Left renal pelvis (tissue), 4 donors: ENCODE data around the gene TMEM147. TPM values are rescaled to one million over a fixed set of nuclear protein-coding genes. Genes with fewer than 3 reads are reported as not detected.

Experiments
- DNase-seq, 4 donors: peaks; one replicate each; pipeline ENCODE4 v3.0.0-alpha.2; 2013; ENCODE audit warnings: low read depth in 4 of 4, low spot score in 3 of 4
- polyA plus RNA-seq, 4 donors: library from polyadenylated mRNA; unstranded; fragments of 120-200 nt; gene quantifications; one replicate each; pipeline ENCODE4 v1.2.1, GENCODE V29; 2013; ENCODE audit not compliant: insufficient read length in 4 of 4

TMEM147 gene
- polyA plus RNA-seq, 4 donors = 58.7 to 102 (median 86.6) TPM

GRCh38 chr19:35518313-35518712 is 27.1 kb upstream of the TMEM147 start:
- no peak for DNase-seq

DNA sequence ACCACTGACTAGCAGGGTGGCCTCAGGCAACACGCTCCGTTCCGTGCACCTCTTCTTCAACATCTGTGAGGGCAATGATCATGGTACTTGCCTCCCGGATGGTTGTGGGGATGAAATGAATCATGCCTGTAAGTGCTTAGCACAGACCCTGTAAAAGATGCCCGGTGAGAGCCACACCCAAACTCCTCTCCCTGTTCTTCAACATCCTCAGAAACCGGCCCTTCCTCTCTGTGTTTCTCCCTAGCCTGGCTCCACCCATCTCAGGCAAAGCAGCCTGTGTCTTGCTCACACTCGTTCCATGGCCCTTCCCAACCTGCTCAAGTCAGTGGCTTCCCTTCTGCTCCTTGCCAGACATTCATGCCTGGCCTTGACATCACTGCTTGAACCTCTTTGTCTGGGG is 26.1 kb upstream of the TMEM147 start:
- no peak for DNase-seq

GRCh38 chr19:35521124-35521743 is 24.2 kb upstream of the TMEM147 start:
- DNase-seq = no peak

GRCh38 chr19:35522745-35523327 is 22.6 kb upstream of the TMEM147 start:
- DNase-seq = no peak

- DNase-seq = no peak
These were observed 21.1 kb upstream of the TMEM147 start for GRCh38 chr19:35524181-35524837.

DNA sequence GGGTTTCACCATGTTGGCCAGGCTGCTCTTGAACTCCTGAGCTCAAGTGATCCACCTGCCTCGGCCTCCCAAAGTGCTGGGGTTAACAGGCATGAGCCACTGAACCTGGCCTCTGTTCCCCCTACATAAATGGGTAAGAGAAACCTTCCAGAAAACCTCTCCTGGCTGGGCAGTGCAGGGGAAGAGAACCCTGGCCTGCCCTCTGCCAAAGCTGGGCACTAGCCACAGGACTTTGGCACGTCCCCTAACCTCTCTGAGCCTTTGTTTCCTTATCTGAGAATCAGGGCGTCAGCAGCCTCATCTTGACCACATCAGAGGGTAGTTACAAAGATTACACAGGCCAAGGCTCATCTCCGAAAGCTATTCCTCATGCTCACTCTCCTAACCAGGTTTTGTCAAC is 19.6 kb upstream of the TMEM147 start:
- no peak for DNase-seq

DNA sequence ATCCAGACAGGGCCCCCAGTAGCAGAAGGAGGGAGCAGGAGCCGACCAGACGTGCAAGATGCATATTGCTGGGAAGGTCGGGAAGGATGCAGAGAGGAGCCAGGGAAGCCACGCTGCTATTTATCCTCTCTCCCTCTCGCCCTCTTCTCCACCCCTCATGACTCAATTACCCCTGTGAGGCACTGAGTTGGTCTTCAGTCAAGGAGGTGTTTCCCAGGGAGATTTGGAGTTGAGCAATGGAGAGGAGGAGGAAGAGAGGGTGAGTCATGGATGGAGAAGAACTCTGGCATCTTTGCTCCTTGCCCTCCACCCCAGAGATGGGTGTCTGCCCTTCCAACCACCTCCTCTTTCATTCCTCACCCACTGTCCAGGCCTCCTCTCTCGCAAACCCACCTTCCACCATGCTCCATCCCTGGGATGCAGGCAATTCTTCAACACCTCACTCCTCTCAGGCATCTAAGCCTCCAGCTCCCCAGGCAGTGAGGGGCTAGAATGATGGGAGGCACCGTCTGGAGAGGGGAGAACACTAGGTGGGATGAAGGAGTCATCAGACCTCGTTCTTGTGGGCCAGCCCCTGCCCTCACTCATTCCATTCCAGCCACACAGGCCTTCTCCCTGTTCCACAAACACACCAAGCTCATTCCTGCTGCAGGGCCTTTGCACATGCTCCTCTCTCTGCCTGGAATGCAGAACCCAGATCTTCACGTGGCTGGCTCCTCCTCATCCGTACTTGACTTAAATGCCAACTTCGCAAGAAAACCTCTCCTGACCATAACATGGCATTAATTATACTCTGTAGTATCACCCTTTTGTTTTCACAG is 17.0 kb upstream of the TMEM147 start, which contains the start of gene SBSN:
TSS of gene SBSN (minus strand) at position 94 of the 821 bp plus-strand sequence. CDS start at position 64, 30 bp downstream.
- no peak for DNase-seq

DNA sequence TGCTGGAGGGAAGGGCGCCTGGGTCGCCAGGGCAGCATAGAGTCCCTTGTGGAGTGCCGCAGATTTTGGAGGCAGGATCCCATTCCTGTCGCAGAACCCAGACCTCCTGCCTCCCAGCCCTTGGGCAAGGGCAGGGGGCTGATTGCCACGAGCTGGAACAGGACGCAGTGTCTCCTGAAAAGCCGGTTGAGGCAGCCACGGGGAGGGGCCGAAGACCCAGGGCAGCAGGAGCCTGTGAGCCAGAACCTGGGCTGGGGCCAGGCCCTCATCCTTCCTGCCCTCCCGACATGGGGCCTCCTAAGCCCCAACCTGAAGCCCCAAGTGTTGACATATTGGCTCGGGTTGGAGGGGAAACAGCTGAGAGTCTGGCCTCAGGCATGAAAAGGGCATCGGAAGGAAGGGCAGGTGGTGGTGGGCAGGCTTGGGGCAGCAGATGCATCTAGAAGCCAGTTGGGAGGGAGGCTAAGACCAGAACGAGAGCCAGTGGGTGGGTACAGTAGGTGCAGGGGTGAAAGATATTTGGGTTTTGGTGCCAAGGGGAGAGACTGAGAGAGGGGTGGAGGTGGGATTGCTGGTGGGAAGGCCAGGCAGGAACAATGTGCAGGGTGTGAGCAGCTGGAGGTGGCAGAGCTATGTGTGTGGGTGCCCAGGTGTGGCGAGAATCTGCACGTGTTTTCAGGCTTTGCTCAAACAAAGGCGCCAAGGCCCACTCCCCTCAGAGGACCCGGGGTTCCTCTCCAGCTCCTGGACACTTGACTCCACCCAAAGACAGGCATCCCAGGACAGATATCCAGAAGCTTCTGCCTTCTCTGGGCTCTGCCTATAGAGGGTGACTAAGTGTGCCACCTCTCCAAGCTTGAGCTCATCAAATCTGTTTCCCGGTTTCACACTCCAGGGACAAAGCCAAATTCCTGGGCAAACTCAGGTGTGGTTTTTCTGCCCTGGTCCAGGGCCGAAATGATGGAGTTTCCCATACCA is 15.9 kb upstream of the TMEM147 start:
- DNase-seq = no peak

GRCh38 chr19:35531291-35531690 is 14.1 kb upstream of the TMEM147 start:
- DNase-seq = no peak

DNA sequence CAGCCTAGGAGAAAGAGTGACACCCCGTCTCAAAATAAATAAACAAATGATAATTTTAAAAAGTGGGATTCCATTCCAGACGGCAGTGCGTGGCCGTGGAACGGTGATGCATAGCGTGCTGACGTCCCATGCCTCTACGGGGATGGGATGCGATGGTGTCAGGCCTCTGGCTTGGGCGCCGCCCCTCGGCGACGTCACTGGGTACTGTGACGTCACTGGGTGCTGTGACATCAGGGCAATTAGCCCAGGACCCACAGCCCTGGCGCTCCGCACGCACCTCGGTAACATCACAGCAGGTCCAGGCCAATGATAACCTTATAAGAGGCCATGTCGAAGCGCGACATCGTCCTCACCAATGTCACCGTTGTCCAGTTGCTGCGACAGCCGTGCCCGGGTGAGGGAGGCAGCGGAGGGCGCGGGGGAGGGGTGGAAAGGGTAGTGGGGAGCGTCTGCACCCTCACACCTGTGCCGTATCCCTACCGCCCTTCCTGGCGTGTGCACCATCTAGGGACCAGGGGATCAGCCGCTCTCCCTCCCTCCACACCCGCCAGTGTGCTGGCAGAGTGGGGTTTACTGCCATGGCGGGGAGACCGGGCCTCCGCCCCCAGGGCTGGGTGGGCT is 12.1 kb upstream of the TMEM147 start, which contains the start of gene GAPDHS:
TSS of gene GAPDHS (plus strand) at position 256 of the 621 bp plus-strand sequence. CDS start at position 328, 72 bp downstream.
- no peak for DNase-seq

GRCh38 chr19:35533822-35534392 is 11.5 kb upstream of the TMEM147 start:
- DNase-seq = no peak

GRCh38 chr19:35534803-35535480 is 10.5 kb upstream of the TMEM147 start:
- DNase-seq = no peak

GRCh38 chr19:35539314-35539713 is 6.1 kb upstream of the TMEM147 start:
- no peak for DNase-seq

DNA sequence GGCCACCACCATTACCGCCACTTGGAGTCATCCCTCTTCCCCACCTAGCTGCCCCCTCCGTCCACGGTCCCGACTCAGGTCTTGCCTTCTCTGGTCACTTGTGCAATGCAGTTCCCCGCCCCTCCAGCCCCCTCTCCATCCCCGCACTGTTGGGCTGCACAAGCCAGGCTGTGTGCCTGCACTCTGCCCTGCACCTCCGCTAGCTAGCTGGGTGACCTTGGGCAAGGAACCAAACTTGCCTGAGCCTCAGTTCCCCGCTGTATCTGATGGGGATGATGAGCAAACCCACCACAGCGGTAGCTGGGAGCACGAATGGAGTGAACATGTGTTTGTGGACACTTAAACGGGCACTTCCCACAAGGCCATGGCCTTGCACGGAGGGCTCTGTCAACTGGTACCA is 5.6 kb upstream of the TMEM147 start:
- no peak for DNase-seq

GRCh38 chr19:35540356-35540927 is 5.0 kb upstream of the TMEM147 start:
- DNase-seq = no peak

GRCh38 chr19:35542209-35542608 is 3.2 kb upstream of the TMEM147 start:
- no peak for DNase-seq

- no peak for DNase-seq
These were observed 1.9 kb upstream of the TMEM147 start for GRCh38 chr19:35543280-35544109.
